Measurements from ENCODE around the gene FAM219B. TPM values are rescaled to one million over a fixed set of nuclear protein-coding genes. Genes with fewer than 3 reads are reported as not detected.
A peak's percentile ranks its signal among the peaks of the same experiment; 100 is the strongest.
"Not testable (repeated sequence)": the region's sequence is repeated elsewhere in the genome, so short reads cannot be mapped to it uniquely, and the experiment has no call there.

The FAM219B gene, protein sequence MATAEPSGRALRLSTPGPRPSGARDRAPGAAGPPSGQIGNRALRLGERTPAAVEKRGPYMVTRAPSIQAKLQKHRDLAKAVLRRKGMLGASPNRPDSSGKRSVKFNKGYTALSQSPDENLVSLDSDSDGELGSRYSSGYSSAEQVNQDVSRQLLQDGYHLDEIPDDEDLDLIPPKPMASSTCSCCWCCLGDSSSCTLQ
- total RNA-seq (52.0 TPM), polyA plus RNA-seq (62.3 TPM)

DNA sequence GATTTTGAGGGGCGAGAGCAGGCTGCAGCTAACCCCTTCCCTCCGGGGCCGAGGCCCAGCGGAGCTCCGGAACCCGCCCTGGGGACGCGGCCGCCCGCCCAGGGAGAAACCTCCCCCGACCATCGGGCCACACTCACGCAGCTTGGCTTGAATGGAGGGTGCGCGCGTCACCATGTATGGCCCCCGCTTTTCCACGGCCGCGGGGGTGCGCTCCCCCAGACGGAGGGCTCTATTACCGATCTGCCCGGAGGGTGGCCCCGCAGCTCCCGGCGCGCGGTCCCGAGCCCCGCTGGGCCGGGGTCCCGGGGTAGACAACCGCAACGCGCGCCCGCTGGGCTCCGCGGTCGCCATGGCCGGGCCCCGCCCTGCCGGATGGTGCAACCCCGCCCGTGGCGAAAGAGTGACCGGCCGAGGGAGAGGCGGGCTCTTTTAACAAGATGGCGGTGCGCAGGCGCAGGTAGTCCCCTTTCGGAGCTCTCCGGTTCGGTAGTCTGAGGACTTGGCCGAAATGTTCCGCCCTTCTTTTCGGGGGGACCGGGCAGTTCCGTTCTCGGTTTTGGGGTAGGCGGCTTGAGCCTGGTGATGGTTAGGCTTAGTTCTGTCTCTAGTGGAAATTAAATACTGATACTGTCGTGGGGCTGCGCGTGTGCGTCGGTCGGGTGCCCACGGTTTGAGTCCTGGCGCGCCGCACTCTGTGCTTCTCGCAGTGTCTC lies at the start of gene FAM219B:
TSS of gene FAM219B (minus strand) at position 402 of the 713 bp plus-strand sequence. CDS start at position 351, 51 bp downstream.
- Histone ChIP-seq H3K27ac (ENCODE audit: low read depth) (peak within 1 kb of the TSS; percentile 95), H3K4me3 (ENCODE audit: low read depth, low read length) (peak within 1 kb of the TSS; percentile 93), H3K4me1 (ENCODE audit: insufficient read depth) (no peaks in the 10 kb centered on the region), H3K36me3 (ENCODE audit: insufficient read depth) (no peaks in the 10 kb centered on the region)
- WGBS: under 1% methylated on average over 74 of the region's 74 CpGs
- peak; percentile 80 for DNase-seq (ENCODE audit: extremely low spot score)

DNA sequence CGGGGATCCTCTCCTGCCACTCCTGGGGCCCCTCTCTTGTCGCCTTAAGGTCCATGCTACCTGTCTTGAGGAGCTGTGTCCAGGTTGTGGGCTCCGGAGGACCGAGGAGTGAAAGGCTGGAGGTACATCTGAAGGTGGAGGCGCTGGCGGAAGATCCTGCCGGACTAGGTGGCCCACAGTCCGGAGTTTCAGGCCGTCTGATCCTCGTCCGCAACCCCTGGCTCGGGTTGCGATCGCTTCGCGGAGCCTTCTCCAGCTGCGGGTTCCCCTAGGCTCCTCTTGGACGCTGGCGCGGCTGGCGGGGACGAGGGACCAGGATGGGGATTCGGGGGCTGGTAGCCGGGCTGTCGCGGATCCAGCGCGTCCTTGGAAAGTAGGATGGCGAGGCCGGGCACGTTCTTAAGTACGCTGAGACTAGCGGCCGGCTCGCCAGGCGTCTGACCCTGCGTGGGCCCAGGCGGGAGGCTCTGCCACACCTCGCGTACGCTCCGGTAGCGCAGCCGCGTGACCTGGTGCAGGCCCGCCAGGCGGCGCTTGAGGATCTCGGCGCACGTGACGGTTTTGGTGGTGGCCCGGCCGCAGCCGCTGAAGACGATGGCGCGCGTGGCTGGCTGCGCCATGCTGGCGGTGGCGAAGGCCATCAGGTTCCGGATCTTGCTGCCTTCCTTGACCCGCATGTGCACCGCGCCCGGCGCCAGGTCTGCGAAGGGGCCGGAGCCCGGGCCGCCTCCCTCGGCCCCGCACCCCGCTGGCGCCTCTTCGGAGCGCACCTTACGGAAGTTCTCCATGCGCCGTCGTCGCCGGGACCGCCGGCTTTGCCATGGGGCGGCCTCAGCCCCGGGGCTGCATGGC lies 49.4 kb upstream of the FAM219B start:
- no peak for DNase-seq (ENCODE audit: extremely low spot score)
- Histone ChIP-seq H3K4me1 (ENCODE audit: insufficient read depth) (peaks cover 1% of the 10 kb centered on the region), H3K4me3 (ENCODE audit: low read depth, low read length) (peak overlapping the region; percentile 55), H3K36me3 (ENCODE audit: insufficient read depth) (no peaks in the 10 kb centered on the region), H3K27ac (ENCODE audit: low read depth) (peak overlapping the region; percentile 42)
- WGBS: 7% methylated on average over 88 of the region's 88 CpGs

DNA sequence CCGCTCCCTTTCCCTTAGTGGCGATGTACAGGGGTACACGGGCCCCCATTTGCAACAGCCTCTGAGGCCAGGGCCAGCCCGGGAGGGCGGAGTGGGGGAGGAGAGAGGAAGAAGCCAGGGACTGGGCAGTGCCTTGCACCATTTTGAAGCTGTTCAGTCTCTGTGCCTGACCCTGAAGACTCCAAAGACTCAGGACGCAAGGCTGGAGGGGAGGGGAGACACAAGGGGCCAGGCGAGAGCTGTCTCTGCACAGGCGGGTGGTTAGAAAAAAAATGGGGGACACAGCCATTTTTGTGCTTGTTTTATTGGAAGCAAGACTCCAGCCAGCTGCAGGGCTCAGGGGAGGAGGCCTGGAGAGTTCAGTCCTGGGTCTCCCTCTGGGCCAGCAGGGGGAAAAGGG lies 48.4 kb upstream of the FAM219B start:
- H3K4me3 ChIP-seq (ENCODE audit: low read depth, low read length): no peak overlapping the region
- H3K36me3 ChIP-seq (ENCODE audit: insufficient read depth): no peaks in the 10 kb centered on the region
- DNase-seq (ENCODE audit: extremely low spot score): no peak
- no peak overlapping the region for H3K27ac ChIP-seq (ENCODE audit: low read depth)
- WGBS: 31% methylated on average over 8 of the region's 8 CpGs
- H3K4me1 ChIP-seq (ENCODE audit: insufficient read depth): peaks cover 1% of the 10 kb centered on the region

- Histone ChIP-seq H3K4me1 (ENCODE audit: insufficient read depth) (peaks cover 1% of the 10 kb centered on the region), H3K27ac (ENCODE audit: low read depth) (no peak overlapping the region), H3K4me3 (ENCODE audit: low read depth, low read length) (no peak overlapping the region), H3K36me3 (ENCODE audit: insufficient read depth) (no peaks in the 10 kb centered on the region)
- peak; percentile 62 for DNase-seq (ENCODE audit: extremely low spot score)
These were observed 47.9 kb upstream of the FAM219B start for GRCh38 chr15:74954515-74954914.

GRCh38 chr15:74951006-74951405 lies 44.4 kb upstream of the FAM219B start:
- no peaks in the 10 kb centered on the region for H3K36me3 ChIP-seq (ENCODE audit: insufficient read depth)
- no peak for DNase-seq (ENCODE audit: extremely low spot score)
- no peak overlapping the region for H3K4me3 ChIP-seq (ENCODE audit: low read depth, low read length)
- no peaks in the 10 kb centered on the region for H3K4me1 ChIP-seq (ENCODE audit: insufficient read depth)
- H3K27ac ChIP-seq (ENCODE audit: low read depth): no peak overlapping the region
- 68% methylated on average over 3 of the region's 3 CpGs for WGBS

GRCh38 chr15:74950078-74950908 lies 43.6 kb upstream of the FAM219B start:
- 47% methylated on average over 7 of the region's 7 CpGs for WGBS
- Histone ChIP-seq H3K36me3 (ENCODE audit: insufficient read depth) (no peaks in the 10 kb centered on the region), H3K27ac (ENCODE audit: low read depth) (no peak overlapping the region), H3K4me3 (ENCODE audit: low read depth, low read length) (no peak overlapping the region), H3K4me1 (ENCODE audit: insufficient read depth) (no peaks in the 10 kb centered on the region)
- DNase-seq (ENCODE audit: extremely low spot score): peak; percentile 79

DNA sequence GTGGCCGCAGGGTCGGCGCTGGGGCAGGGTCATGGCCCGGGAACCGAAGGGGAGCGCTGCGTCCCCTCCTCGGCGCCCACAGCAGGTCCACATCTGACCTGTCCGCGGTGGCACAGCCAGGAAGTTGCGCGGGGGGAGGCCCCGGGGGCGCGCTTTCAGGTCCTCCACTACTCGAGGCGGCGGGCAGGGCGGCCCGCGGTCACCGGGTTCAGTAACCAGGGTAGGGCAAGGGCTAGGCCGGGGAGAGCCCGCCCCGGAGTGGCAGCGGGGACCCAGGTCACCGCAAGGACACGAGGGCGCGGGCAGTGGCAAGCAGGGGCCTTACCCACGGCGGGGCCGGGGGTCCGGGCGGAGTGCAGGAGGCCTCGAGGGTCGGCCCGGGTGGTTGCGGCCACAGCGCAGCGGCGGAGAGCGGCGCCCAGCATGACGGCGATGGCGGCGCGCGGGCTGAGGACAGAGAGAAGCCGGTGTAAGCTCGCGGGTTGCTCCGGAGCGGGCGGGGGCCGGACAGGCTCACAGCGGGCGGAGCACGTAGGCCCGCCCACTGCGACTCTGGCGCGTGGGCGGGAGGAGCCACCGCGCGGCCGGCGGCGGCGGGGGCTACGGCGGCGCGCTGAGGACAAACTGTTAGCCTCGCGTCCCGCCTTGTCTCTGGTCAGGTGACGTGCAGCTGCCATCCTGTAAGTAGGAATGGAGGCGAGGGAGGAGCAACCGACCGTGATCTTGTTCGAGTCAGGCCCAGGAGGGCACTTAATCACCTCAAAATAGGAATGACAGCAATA lies 31.1 kb upstream of the FAM219B start, which contains the start of gene COX5A:
TSS of gene COX5A (minus strand) at position 484 of the 782 bp plus-strand sequence. CDS start at position 425, 59 bp downstream.
- under 1% methylated on average over 85 of the region's 85 CpGs for WGBS
- Histone ChIP-seq H3K27ac (ENCODE audit: low read depth) (peak within 1 kb of the TSS; percentile 99), H3K4me3 (ENCODE audit: low read depth, low read length) (peak within 1 kb of the TSS; percentile 98), H3K4me1 (ENCODE audit: insufficient read depth) (peaks cover 1% of the 10 kb centered on the region), H3K36me3 (ENCODE audit: insufficient read depth) (no peaks in the 10 kb centered on the region)
- DNase-seq (ENCODE audit: extremely low spot score): peak; percentile 84

GRCh38 chr15:74937272-74937589 lies 30.6 kb upstream of the FAM219B start:
- Histone ChIP-seq H3K4me1 (ENCODE audit: insufficient read depth) (peaks cover 1% of the 10 kb centered on the region), H3K27ac (ENCODE audit: low read depth) (peak overlapping the region; percentile 99), H3K4me3 (ENCODE audit: low read depth, low read length) (peak overlapping the region; percentile 98), H3K36me3 (ENCODE audit: insufficient read depth) (no peaks in the 10 kb centered on the region)
- WGBS: under 1% methylated on average over 18 of the region's 18 CpGs
- no peak for DNase-seq (ENCODE audit: extremely low spot score)

DNA sequence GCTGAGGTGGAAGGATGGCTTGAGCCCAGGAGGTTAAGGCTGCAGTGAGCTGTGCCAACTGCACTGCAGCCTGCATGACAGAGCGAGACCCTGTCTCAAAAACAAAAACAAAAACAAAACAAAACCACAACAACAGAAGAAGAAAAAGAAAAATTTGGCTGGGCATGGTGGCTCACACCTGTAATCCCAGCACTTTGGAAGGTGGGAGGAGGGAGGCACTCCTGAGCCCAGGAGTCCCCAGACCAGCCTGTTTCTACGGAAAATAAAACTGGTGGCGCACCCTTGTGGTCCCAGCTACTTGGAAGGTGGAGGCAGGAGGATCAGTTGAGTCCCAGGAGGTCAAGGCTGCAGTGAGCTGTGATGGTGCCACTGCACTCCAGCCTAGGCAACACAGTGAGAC lies 28.5 kb upstream of the FAM219B start:
- not testable (repeated sequence) for H3K27ac ChIP-seq (ENCODE audit: low read depth)

GRCh38 chr15:74933573-74933972 lies 26.9 kb upstream of the FAM219B start:
- Histone ChIP-seq H3K27ac (ENCODE audit: low read depth) (no peak overlapping the region), H3K4me1 (ENCODE audit: insufficient read depth) (peaks cover 1% of the 10 kb centered on the region), H3K36me3 (ENCODE audit: insufficient read depth) (no peaks in the 10 kb centered on the region), H3K4me3 (ENCODE audit: low read depth, low read length) (no peak overlapping the region)
- WGBS: 67% methylated on average over 2 of the region's 2 CpGs
- DNase-seq (ENCODE audit: extremely low spot score): no peak

More for the DNA sequence above, 28.5 kb upstream of the FAM219B start:
- H3K36me3 ChIP-seq (ENCODE audit: insufficient read depth); DNase-seq (ENCODE audit: extremely low spot score); H3K4me3 ChIP-seq (ENCODE audit: low read depth, low read length); H3K4me1 ChIP-seq (ENCODE audit: insufficient read depth): not testable (repeated sequence)
- 88% methylated on average over 3 of the region's 3 CpGs for WGBS

DNA sequence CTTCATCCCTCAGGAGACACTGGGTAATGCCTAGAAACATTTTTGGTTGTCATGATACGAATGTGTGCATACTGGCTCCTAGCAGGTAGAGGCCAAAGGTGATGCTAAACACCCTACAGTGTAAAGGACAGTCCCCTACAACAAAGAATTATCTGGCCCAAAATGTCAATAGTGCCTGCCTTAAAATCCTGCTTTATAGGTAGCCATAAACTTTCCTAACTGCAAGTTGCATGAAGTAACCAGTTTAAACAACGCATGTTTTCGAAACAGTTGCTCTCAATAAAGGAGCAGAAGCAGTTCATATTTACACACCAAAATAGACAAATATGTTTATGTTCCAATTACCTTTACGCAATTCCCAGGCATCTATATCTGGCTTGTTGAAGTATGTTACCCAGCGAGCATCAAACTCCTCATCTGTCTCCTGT lies 22.1 kb upstream of the FAM219B start:
- no peak overlapping the region for H3K27ac ChIP-seq (ENCODE audit: low read depth)
- WGBS: 96% methylated on average over 5 of the region's 5 CpGs
- DNase-seq (ENCODE audit: extremely low spot score): no peak
- no peak overlapping the region for H3K4me3 ChIP-seq (ENCODE audit: low read depth, low read length)
- H3K36me3 ChIP-seq (ENCODE audit: insufficient read depth): no peaks in the 10 kb centered on the region
- no peaks in the 10 kb centered on the region for H3K4me1 ChIP-seq (ENCODE audit: insufficient read depth)

GRCh38 chr15:74924525-74924924 lies 17.9 kb upstream of the FAM219B start:
- H3K4me1 ChIP-seq (ENCODE audit: insufficient read depth): no peaks in the 10 kb centered on the region
- H3K36me3 ChIP-seq (ENCODE audit: insufficient read depth): peaks cover 5% of the 10 kb centered on the region
- H3K4me3 ChIP-seq (ENCODE audit: low read depth, low read length): no peak overlapping the region
- 95% methylated on average over 3 of the region's 3 CpGs for WGBS
- DNase-seq (ENCODE audit: extremely low spot score): no peak
- H3K27ac ChIP-seq (ENCODE audit: low read depth): no peak overlapping the region

All from urinary bladder (tissue), 4 donors.